ENCODE data around the gene MYBPHL. TPM values are rescaled to one million over a fixed set of nuclear protein-coding genes. Genes with fewer than 3 reads are reported as not detected.

The MYBPHL gene
- total and polyA plus RNA-seq, 2 of the 13 experiments (the other 11 are each of a cell fraction or from before 2014, with no cell fraction given): 3.7 to 3.8 TPM

- TF ChIP-seq TFE3 (CRISPR knock-in tag; IDR thresholded peaks at IDR 0.05): peak; percentile 96
- no peak for TF ChIP-seq REXO4 (CRISPR knock-in tag; IDR thresholded peaks at IDR 0.05; ENCODE audit: borderline replicate concordance)
- TF ChIP-seq, protein P1, sequence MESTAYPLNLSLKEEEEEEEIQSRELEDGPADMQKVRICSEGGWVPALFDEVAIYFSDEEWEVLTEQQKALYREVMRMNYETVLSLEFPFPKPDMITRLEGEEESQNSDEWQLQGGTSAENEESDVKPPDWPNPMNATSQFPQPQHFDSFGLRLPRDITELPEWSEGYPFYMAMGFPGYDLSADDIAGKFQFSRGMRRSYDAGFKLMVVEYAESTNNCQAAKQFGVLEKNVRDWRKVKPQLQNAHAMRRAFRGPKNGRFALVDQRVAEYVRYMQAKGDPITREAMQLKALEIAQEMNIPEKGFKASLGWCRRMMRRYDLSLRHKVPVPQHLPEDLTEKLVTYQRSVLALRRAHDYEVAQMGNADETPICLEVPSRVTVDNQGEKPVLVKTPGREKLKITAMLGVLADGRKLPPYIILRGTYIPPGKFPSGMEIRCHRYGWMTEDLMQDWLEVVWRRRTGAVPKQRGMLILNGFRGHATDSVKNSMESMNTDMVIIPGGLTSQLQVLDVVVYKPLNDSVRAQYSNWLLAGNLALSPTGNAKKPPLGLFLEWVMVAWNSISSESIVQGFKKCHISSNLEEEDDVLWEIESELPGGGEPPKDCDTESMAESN (CRISPR knock-in tag; conservative IDR thresholded peaks at IDR 0.05): 0 out of 2 replicates have a peak, but pooled peaks have one; percentile 58
- TF ChIP-seq SP1 (IDR thresholded peaks at IDR 0.05): no peak
- TF ChIP-seq SP1 (CRISPR knock-in tag; IDR thresholded peaks at IDR 0.05): 0 out of 2 replicates have a peak, but pooled peaks have one; percentile 39
- TF ChIP-seq ZNF484 (CRISPR knock-in tag; IDR thresholded peaks at IDR 0.05; ENCODE audit: borderline replicate concordance, low read depth): no peak
- TF ChIP-seq POLR2G (IDR thresholded peaks at IDR 0.05; ENCODE audit: low read depth, low read length): peak; percentile 69
- peak; percentile 46; the same call in 1 of the 2 replicates for TF ChIP-seq FOXO1 (CRISPR knock-in tag; IDR thresholded peaks at IDR 0.05)
- peak; percentile 11; the same call in 1 of the 2 replicates for TF ChIP-seq ATF3 (CRISPR knock-in tag; IDR thresholded peaks at IDR 0.05)
- TF ChIP-seq PAX8 (CRISPR knock-in tag; IDR thresholded peaks at IDR 0.05; ENCODE audit: borderline replicate concordance): no peak
- peak; percentile 63; the same call in 1 of the 2 replicates for TF ChIP-seq ZBTB38 (CRISPR knock-in tag; IDR thresholded peaks at IDR 0.05)
- TF ChIP-seq ZKSCAN8 (CRISPR knock-in tag; IDR thresholded peaks at IDR 0.05; ENCODE audit: borderline replicate concordance): 0 out of 2 replicates have a peak, but pooled peaks have one; percentile 35
- peak; percentile 79; the same call in 1 of the 2 replicates for TF ChIP-seq ARID4A (CRISPR knock-in tag; IDR thresholded peaks at IDR 0.05; ENCODE audit: borderline replicate concordance)
- peak; percentile 45; the same call in 1 of the 2 replicates for TF ChIP-seq ZNF792 (CRISPR knock-in tag; IDR thresholded peaks at IDR 0.05)
- 0 out of 2 replicates have a peak, but pooled peaks have one; percentile 42 for TF ChIP-seq ZBTB34 (CRISPR knock-in tag; IDR thresholded peaks at IDR 0.05)
Measured at GRCh38 chr1:109274533-109275476, 32.0 kb downstream of the MYBPHL start (continued).
